Large intestine (tissue), 3 donors: Measurements from ENCODE around the gene ZBED4. TPM values are rescaled to one million over a fixed set of nuclear protein-coding genes. Genes with fewer than 3 reads are reported as not detected.
A peak's percentile ranks its signal among the peaks of the same experiment; 100 is the strongest.
"Not testable (repeated sequence)": the region's sequence is repeated elsewhere in the genome, so short reads cannot be mapped to it uniquely, and the experiment has no call there.

Source experiments
- DNase-seq, 2 donors: peaks; one replicate each; pipeline versions ENCODE4 v3.0.0 to v3.0.0-alpha.2; 2013
- H3K27ac ChIP-seq: one replicate; pipeline ENCODE4 v1.5.1; 2013; ENCODE audit warnings: low read length
- H3K27me3 ChIP-seq: 2 replicates; pipeline ENCODE4 v1.6.1; 2013; ENCODE audit warnings: low read length; ENCODE audit not compliant: control insufficient read depth, insufficient read depth
- H3K36me3 ChIP-seq: 2 replicates; pipeline ENCODE4 v1.6.1; 2013; ENCODE audit warnings: low read length; ENCODE audit not compliant: control insufficient read depth, insufficient read depth
- H3K4me1 ChIP-seq: one replicate; pipeline ENCODE4 v1.6.1; 2013; ENCODE audit warnings: low read length; ENCODE audit not compliant: control insufficient read depth, insufficient read depth
- H3K4me3 ChIP-seq: one replicate; pipeline ENCODE4 v1.5.1; 2013; ENCODE audit warnings: low read length
- H3K9me3 ChIP-seq: one replicate; pipeline ENCODE4 v1.6.1; 2013; ENCODE audit warnings: mild to moderate bottlenecking, low read depth, low read length, moderate library complexity; ENCODE audit not compliant: control insufficient read depth
- WGBS: methylation state at CpG from one replicate; pipeline ENCODE4 v1.1.5; 2013; ENCODE audit warnings: low lambda C conversion rate; ENCODE audit not compliant: insufficient coverage; 5-methylcytosine and 5-hydroxymethylcytosine counted together
- polyA plus RNA-seq: library from polyadenylated mRNA; unstranded; fragments of 120-200 nt; gene quantifications from one replicate; pipeline ENCODE4 v1.2.1, GENCODE V29; 2013

ZBED4 gene
- polyA plus RNA-seq, 1 donor: 13.3 TPM

DNA sequence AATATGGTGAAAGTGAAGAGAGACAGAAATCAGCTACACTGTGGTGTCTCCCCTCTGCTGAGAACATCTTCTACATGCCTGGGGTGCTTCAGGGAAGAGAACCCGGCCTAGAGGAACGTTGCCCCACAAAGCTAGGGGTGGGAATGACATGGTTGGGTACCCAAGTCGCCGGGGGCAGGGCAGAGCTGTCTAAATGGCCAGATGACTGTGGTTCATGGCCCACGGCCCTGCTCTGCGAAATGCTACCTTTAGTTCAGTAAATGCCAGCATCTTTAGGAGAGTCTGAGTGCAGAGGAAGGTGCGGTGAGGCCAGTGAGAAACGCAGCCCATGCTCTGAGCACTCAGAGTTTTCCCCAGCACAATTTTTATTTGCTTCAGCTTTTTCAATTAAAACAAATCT lies 38.8 kb upstream of the ZBED4 start:
- DNase-seq: no peak
- H3K4me3 ChIP-seq: no peak overlapping the region
- no peaks in the 10 kb centered on the region for H3K4me1 ChIP-seq
- WGBS: 100% methylated on average over 1 of the region's 8 CpGs
- peaks cover 52% of the 10 kb centered on the region for H3K36me3 ChIP-seq
- H3K9me3 ChIP-seq: no peaks in the 10 kb centered on the region
- H3K27ac ChIP-seq: no peak overlapping the region
- no peaks in the 10 kb centered on the region for H3K27me3 ChIP-seq

DNA sequence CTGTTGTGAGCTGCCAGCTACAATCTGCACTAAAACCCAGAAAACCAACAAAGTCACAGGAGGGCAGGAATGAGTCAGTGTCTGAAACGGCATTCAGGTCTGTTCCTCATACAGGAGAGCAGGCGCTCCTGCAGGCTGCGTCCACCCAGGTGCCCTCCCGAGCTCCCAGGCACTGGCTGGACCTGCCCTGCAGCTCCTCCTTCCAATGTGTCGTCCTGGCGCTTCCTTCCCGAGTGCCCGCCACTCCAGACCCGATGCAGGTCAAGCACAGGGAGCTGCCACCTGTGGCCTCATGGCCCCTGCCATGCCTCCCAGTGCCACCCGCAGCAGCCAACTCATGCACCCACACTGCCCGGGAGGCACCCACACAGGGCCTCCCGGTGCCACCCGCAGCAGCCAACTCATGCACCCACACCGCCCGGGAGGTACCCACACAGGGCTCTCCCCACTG lies 38.0 kb upstream of the ZBED4 start:
- H3K27ac ChIP-seq: no peak overlapping the region
- H3K36me3 ChIP-seq: peaks cover 60% of the 10 kb centered on the region
- no peaks in the 10 kb centered on the region for H3K27me3 ChIP-seq
- no CpG with 5 or more reads among the region's 15 CpGs for WGBS
- H3K4me3 ChIP-seq: no peak overlapping the region
- DNase-seq: no peak
- no peaks in the 10 kb centered on the region for H3K9me3 ChIP-seq
- no peaks in the 10 kb centered on the region for H3K4me1 ChIP-seq

DNA sequence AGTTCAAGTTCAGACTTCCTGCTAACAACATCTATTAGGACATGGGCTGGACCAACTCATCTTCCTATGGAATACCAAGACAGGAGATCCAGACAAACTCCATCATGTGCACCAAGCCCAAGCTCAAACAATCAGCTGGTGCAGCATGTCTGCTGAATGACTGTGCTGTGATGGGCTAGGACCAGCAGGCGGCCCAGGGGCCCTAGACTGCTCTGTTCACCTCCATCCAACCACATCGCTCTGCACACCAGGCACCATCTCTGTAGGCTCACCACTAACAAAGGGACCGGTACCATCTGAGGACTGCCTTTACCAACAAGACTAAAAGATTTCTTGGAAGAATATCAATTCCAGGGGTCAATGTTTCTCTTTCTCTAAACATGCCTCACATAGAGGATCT lies 36.3 kb upstream of the ZBED4 start:
- Histone ChIP-seq H3K9me3 (no peaks in the 10 kb centered on the region), H3K27ac (no peak overlapping the region), H3K4me1 (no peaks in the 10 kb centered on the region), H3K27me3 (no peaks in the 10 kb centered on the region), H3K36me3 (peaks cover 69% of the 10 kb centered on the region), H3K4me3 (no peak overlapping the region)
- WGBS: no CpG with 5 or more reads among the region's 3 CpGs
- no peak for DNase-seq

GRCh38 chr22:49820984-49821383 lies 32.7 kb upstream of the ZBED4 start:
- Histone ChIP-seq H3K27ac (no peak overlapping the region), H3K36me3 (peaks cover 77% of the 10 kb centered on the region), H3K9me3 (peaks cover 8% of the 10 kb centered on the region), H3K4me3 (no peak overlapping the region), H3K4me1 (peaks cover 17% of the 10 kb centered on the region), H3K27me3 (no peaks in the 10 kb centered on the region)
- DNase-seq: no peak
- WGBS: no CpG with 5 or more reads among the region's 7 CpGs

- Histone ChIP-seq H3K4me1 (peaks cover 19% of the 10 kb centered on the region), H3K36me3 (peaks cover 69% of the 10 kb centered on the region)
- WGBS: no CpG with 5 or more reads among the region's 11 CpGs
- not testable (repeated sequence) for H3K27me3 ChIP-seq, DNase-seq, H3K27ac ChIP-seq, H3K9me3 ChIP-seq, H3K4me3 ChIP-seq
Measured at GRCh38 chr22:49821741-49822140, 31.9 kb upstream of the ZBED4 start.

DNA sequence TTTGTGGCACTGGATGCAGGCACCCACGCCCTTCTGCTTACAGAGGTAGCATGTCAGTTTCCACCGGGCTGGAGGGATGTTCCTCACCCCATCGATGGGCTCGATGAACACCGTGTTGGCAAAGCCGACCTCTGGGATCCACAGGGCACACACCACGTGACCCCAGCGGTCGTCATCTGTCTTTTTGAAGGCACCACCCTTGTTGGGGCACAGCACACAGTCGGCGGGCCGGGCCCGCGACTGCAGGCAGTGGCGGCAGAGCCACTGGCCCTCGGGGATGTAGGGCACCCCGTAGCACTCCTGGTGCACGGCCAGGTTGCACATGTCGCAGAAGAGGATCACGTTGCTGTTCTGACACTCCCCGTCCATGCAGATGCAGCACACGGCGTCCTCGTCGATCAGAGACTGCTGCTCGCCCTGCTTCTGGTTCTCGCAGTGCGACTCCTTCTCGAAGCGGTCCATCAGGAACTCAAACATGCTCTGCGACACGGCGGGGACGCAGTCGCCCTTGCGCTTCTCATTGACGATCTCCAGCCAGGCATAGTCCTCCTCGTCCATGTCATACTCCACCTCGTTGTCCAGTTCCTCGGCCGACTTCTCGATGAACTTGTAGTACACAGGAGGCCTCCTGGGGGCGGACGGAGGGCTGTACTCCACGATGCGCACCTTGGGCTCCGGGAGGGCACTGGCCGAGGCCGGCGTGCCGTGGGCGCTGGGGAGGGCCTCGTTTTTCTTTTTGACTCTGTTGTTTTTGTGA lies 30.2 kb upstream of the ZBED4 start:
- Histone ChIP-seq H3K4me3 (no peak overlapping the region), H3K4me1 (peaks cover 21% of the 10 kb centered on the region), H3K27me3 (no peaks in the 10 kb centered on the region), H3K36me3 (peaks cover 52% of the 10 kb centered on the region), H3K9me3 (peaks cover 11% of the 10 kb centered on the region), H3K27ac (no peak overlapping the region)
- DNase-seq: no peak
- WGBS: 93% methylated on average over 3 of the region's 53 CpGs

DNA sequence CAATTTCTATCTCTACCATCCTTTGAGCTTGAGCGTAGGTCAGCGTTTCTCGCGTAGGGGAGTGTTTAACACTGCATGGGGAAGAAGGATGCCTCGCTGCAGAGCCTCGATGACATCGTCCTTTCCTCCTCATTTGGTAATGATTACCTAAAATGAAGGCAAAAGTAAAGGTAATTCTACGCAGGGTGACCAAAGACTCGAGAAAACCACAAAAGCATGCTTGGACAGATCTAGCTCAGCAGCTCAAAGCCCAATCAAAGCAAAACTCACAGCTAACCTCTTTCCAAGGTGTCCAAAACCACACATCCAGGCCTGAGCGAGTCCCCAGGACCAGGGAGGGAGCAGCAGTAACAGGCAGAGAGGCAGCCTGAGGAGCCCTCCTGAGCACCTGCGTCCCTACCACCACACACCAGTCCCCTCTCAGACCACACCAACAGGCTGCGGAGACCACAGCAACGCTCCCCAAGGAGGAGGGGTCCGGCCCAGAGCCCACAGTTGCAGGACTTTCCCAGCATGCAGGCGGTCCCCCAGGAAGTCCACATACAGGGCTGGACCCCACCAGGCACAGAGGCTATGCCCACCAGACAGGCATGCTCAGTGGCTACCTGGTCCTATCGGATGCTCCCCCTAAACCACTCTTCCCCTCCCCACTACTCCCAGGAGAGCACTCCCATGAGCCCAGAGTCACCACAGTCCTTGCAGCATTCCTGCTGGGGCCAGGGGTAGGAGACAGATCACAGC lies 29.3 kb upstream of the ZBED4 start:
- WGBS: no CpG with 5 or more reads among the region's 16 CpGs
- no peak for DNase-seq
- Histone ChIP-seq H3K4me1 (peaks cover 21% of the 10 kb centered on the region), H3K36me3 (peaks cover 49% of the 10 kb centered on the region), H3K9me3 (peaks cover 16% of the 10 kb centered on the region), H3K27ac (no peak overlapping the region), H3K4me3 (no peak overlapping the region), H3K27me3 (no peaks in the 10 kb centered on the region)

DNA sequence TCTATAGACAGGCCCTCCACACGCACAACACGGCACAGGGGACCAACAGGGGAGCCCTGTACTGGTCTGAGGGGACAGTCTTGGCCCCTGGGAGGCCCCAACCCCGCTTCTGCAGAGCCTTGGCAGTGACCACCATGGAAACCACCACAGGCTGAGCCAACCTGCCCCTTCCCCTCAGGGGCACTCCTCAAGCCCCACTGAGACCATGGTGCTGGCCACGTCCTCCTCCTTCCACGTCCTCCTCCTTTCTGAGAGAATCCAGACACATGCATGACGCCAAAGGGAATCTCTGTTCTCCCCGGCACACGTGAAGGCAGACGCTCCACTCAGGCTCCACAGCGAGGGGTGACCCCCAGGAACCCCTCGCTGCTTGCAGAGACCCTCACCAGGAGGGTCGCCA lies 28.7 kb upstream of the ZBED4 start:
- H3K36me3 ChIP-seq: peaks cover 48% of the 10 kb centered on the region
- no CpG with 5 or more reads among the region's 12 CpGs for WGBS
- no peaks in the 10 kb centered on the region for H3K27me3 ChIP-seq
- no peak for DNase-seq
- no peak overlapping the region for H3K4me3 ChIP-seq
- H3K9me3 ChIP-seq: peaks cover 16% of the 10 kb centered on the region
- peaks cover 21% of the 10 kb centered on the region for H3K4me1 ChIP-seq
- no peak overlapping the region for H3K27ac ChIP-seq

DNA sequence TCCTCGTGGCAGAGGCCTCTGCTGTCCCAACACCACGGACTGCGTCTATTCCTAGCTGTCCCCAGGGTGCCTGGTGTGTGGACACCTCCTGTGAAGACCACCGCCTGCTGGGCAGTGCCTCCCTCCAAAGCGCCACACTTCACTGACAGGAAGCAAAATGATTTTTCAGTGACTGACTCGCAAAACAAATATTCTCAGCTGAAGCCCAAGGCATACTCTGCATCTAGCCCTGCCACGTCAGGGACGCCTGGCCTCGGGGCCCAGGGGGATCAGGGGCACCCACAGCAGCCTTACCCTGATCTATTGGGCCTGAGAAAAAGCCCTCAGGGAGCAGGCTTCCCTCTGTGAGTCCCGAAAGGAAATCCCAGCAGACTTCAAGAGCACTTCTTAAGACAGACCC lies 28.2 kb upstream of the ZBED4 start:
- Histone ChIP-seq H3K27ac (no peak overlapping the region), H3K4me3 (no peak overlapping the region), H3K9me3 (peaks cover 16% of the 10 kb centered on the region), H3K4me1 (peaks cover 21% of the 10 kb centered on the region), H3K36me3 (peaks cover 43% of the 10 kb centered on the region), H3K27me3 (no peaks in the 10 kb centered on the region)
- no CpG with 5 or more reads among the region's 10 CpGs for WGBS
- no peak for DNase-seq

DNA sequence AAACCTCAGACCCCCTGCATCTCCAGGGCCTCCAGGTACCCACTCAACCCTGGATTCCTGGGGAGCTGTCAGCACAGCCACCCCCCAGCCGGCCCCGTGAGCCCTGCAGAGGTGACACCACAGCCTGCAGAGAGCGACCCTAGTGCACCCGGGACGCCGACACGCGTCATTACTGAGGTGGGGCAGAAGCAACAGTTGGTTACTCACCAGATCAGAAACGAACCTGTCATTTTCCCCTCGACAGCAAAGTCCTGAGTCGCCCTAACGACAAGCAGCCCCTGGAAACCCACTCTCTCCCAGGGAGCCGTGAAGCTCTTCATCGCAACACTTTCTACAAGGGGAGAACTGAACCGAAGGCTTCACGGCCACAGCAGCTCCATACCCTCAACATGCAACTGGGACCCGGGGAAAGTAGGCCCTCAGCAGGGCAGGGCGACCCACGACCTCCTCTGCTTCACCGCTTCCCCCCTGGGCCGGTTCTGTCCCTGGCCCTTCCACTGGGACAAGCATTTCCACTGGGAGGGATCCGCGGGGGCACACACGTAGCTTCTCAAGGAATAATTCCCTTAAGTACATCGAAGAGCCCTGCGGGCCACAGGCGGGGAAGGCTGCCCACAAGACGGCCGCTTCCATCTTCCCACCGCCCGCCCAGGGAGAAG lies 27.6 kb upstream of the ZBED4 start:
- peaks cover 36% of the 10 kb centered on the region for H3K36me3 ChIP-seq
- peak; percentile 65 to 76 for DNase-seq
- no CpG with 5 or more reads among the region's 31 CpGs for WGBS
- H3K4me1 ChIP-seq: peaks cover 21% of the 10 kb centered on the region
- H3K4me3 ChIP-seq: peak overlapping the region; percentile 63
- no peaks in the 10 kb centered on the region for H3K27me3 ChIP-seq
- H3K9me3 ChIP-seq: peaks cover 16% of the 10 kb centered on the region
- H3K27ac ChIP-seq: peak overlapping the region; percentile 21
